Kidney tubule cell (primary cell): ENCODE results near the gene IER5L.

Source experiments
- DNase-seq: peaks from one replicate; pipeline ENCODE4 v3.0.0-alpha.2; 2018; ENCODE audit warnings: low spot score

IER5L gene

GRCh38 chr9:129177791-129178567 lies at the start of gene IER5L:
IER5L (minus strand) TSS chr9:129178261; CDS start chr9:129178052, 209 bp downstream.
- peak; percentile 96 for DNase-seq

DNA sequence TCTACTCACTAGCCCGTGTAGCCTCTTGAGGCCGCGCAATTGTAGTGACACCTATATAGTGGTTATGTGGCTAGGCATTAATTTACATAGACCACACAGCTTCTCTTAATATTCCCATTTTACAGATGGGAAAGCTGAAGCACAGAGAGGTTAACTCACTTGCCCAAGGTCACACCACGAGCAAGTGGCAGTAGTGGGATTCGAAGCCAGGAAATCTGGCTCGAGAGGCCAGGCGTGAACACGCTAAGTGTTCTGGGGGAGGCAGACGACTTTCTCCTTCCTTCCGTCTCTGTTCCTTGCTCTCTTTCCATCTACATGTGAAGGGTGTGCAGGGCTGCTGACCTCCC lies 49.8 kb upstream of the IER5L start:
- DNase-seq = no peak

GRCh38 chr9:129225815-129226214 lies 47.8 kb upstream of the IER5L start:
- no peak for DNase-seq

- DNase-seq = no peak
Measured at GRCh38 chr9:129225490-129225778, 47.4 kb upstream of the IER5L start.

- DNase-seq = no peak
Measured at GRCh38 chr9:129224618-129225489, 46.8 kb upstream of the IER5L start.

DNA sequence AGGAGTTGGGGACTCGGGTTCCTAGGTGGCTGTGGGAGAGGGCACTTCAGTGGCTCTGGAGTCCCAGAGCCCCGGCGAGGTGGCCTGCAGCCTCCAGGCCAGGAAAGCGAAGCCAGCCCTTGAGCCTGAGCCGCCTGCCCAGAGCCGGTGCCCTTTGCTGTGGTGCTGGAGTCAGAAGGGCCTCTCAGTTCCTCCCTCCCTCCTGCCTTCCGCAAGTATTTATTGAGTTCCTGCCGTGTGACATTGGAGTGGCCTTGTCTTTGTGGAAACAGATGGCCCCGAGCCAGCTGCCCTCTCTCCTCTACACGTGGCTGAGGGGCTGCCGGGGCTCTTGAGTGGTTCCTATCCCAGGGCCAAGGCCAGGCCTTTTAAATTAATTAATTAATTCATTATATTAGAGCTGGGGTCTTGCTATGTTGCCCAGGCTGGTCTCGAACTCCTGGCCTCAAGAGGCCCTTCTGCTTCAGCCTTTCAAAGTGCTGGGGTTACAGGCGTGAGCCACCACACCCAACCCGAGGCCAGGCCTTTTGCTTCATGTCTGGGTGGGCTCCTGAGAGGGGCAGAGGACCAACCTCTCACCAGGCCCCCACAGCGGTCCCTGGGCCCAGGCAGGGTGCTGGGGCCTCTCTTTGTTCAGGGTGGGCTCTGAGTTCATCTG lies 45.6 kb upstream of the IER5L start:
- DNase-seq = no peak

- DNase-seq = no peak
Measured at GRCh38 chr9:129222819-129223218, 44.8 kb upstream of the IER5L start.

- DNase-seq = no peak
Measured at GRCh38 chr9:129221979-129222635, 44.0 kb upstream of the IER5L start.

GRCh38 chr9:129221233-129221632 lies 43.2 kb upstream of the IER5L start:
- no peak for DNase-seq

DNA sequence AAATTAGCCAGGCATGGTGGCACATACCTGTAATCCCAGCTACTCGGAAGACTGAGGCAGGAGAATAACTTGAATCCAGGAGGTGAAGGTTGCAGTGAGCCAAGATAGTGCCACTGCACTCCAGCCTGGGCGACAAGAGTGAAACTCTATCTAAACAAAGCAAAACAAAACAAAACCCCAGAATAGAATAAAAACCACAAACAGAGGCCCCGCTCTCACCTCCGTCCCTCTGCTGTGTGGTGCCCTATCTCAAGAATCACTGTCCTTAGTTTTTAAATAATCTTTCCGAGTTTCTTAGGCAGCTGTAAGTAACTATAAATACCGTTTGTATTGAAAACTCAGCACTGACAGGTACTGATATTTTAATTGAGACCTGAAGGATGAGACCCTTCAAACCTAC lies 42.7 kb upstream of the IER5L start:
- no peak for DNase-seq

- DNase-seq = no peak
Measured at GRCh38 chr9:129218918-129219317, 40.9 kb upstream of the IER5L start.

DNA sequence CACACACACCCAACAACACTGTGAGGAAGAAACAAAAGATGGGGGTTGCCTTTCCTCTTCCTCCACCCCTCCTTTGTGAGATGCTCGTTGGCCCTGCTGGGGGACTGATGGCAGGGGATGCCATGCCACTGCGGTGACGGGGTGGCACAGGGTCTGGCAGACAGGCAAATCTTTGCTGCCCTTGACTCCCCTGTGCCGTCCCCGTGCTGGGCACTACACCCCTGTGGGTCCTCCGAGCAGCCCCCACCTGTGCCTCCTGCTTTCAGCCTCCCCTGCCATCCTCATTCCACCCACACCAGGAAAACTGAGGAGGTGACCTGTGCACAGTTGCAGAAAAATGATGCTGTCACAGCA lies 40.2 kb upstream of the IER5L start:
- DNase-seq = no peak

DNA sequence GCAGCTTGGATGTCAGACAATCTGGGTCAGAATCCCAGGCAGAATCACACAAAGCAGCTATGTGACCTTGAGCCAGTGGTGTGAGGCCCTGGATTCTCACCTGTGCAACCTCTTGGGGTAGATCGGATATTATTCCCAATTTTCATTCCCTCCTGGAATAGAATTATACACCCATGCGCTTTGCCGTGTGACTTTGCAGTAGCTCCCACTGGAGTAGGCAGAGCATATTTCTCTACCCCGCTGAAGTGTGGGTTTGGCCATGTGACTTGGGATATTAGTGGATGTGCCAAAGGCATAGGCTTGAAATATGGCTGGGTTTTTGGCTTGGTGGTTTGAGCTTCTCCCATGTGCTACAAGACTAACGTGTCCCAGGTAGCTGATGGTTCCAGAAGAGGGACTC lies 35.5 kb upstream of the IER5L start:
- no peak for DNase-seq

DNA sequence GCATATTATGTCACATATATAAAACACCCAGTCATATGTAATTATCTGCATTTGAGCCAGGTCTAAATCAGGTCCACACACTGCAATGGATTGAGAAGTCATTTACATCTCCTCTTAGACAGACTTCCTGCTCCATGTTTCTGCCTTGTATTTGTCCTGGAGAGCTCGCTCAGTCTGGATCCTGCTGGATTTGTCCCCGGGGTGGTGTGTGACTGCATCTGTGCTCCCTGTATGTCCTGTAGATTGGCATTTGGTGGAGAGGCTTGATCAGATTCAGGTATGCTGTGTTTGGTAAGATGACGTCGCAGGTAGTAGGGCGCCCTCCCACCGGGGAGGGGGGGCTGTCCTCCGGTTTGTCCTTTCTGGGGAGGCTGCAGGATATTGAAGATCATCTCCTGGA lies 33.6 kb upstream of the IER5L start:
- peak; percentile 11 for DNase-seq

- no peak for DNase-seq
Measured at GRCh38 chr9:129210125-129210524, 32.1 kb upstream of the IER5L start.

DNA sequence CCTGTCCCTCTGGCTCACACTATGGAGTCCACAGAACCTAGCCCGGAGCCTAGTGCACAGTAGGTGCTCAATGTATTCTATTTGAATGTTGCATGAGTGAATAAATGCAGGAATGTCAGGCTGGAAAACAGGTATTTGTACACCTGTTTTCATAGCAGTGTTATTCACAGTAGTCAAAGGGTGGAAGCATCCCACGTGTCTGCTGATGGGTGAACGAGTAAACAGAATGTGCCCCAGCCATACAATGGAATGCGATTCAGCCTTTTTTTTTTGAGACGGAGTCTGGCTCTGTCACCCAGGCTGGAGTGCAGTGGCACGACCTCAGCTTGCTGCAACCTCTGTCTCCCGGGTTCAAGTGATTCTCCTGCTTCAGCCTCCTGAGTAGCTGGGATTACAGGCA lies 31.5 kb upstream of the IER5L start:
- DNase-seq = peak; percentile 50

DNA sequence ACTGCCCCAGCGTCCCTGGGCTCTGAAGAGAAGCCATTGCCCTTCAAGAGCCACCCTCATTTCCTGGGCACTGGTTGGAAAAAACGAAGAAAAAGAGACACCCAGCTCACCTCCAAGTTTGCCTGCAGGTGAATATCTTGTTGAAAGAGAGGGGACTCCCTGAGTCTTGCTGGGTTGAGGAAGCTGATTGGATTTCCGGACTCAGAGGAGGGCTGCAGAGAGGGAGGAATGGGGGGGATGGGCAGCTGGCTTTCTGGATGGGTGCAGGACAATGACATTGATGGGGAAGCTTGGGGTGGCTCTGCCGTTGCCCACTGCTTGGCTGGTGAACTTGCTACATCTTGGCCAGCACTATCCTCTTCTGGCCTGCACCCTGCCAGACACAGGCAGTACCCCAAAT lies 31.0 kb upstream of the IER5L start:
- DNase-seq = no peak

DNA sequence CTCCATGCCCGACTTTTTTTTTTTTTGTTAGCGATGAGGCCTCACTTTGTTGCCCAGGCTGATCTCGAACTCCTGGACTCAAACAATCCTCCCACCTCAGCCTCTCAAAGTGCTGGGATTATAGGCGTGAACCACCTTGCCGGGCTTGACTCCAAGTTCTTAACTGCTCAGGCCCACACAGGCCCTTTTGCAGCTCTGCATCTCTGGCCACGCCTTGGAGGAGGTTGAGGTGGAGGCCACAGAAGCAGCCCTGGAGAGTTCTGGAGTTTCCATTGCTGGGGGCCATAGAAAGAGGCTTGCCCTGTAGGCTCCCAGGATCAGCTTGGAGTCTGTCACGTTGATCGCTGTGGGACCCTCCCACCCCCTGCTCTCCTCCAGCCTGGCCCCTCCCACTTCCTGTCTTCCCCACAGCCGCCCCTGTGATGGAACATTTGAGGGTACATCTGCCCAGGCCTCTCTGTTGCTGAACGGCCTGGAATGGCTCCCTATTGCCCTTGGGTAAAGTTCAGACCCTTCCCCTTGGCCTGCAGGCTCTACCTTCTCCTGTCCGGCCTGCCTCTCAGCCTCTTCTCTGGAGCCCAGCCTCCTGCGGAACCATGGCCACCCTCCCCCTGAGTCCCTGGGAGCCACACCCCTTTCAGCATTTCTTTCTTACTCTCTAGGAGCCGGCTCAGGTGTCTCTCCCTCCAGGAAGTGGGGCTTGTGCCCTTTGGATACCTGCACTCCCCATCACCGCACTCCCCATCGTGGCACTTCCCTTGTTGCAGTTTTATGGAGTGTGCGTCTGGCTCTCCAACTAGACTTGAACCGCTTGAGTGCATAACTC lies 30.4 kb upstream of the IER5L start:
- DNase-seq = no peak

DNA sequence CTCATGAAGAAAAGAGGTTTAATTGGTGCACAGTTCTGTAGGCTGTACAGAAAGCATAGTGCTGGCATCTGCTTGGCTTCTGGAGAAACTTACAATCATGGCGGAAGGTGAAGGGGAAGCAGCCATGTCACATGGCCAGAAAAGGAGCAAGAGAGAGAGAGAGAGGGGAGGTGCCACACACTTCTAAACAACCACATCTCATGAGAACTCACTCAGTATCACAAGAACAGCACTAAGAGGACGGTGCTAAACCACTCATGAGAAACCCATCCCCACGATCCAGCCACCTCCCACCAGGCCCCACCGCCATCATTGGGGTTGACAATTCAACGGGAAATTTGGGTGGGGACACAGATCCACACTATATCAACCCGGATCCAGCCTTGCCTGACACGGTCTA lies 28.8 kb upstream of the IER5L start:
- no peak for DNase-seq

GRCh38 chr9:129206401-129206800 lies 28.3 kb upstream of the IER5L start:
- DNase-seq = no peak

GRCh38 chr9:129204840-129205239 lies 26.8 kb upstream of the IER5L start:
- no peak for DNase-seq

- no peak for DNase-seq
Measured at GRCh38 chr9:129203556-129203909, 25.5 kb upstream of the IER5L start.
